Motor neuron (in vitro differentiated cells): ENCODE results near the gene FBH1. TPM values are rescaled to one million over a fixed set of nuclear protein-coding genes. Genes with fewer than 3 reads are reported as not detected.
"Not testable (repeated sequence)": the region's sequence is repeated elsewhere in the genome, so short reads cannot be mapped to it uniquely, and the experiment has no call there.

Experiments
- ATAC-seq, 8 experiments: fragments of 200-7000 bp; cut with Tn5 transposase; replicated peaks in 6 of 8; 2 replicates each; pipeline ENCODE4 v1.8.0; 2021; ENCODE audit warnings: mild to moderate bottlenecking in 8 of 8, moderate library complexity in 8 of 8
- H3K27ac ChIP-seq, 2 donors: fragments of 250-450 bp; sonication (Bioruptor Pico); 2 replicates each; pipeline ENCODE4 v1.9.0; 2021; ENCODE audit warnings: antibody characterized with exemption in 2 of 2, mild to moderate bottlenecking in 2 of 2, moderate library complexity in 1 of 2
- H3K4me1 ChIP-seq, 2 donors: fragments of 250-450 bp; sonication (Bioruptor Pico); replicated peaks in 1 of 2; 2 replicates each; pipeline ENCODE4 v1.6.1; 2021; ENCODE audit warnings: antibody characterized with exemption in 2 of 2, mild to moderate bottlenecking in 2 of 2, moderate library complexity in 1 of 2
- H3K4me3 ChIP-seq, 5 donors: fragments of 250-450 bp; sonication (Bioruptor Pico); 2 replicates each; pipeline ENCODE4 v1.9.0; 2021; ENCODE audit warnings: antibody characterized with exemption in 5 of 5, mild to moderate bottlenecking in 5 of 5, moderate library complexity in 4 of 5
- WGBS, 10 experiments: fragments of 450-650 bp; shearing (Covaris generic); methylation state at CpG; one replicate each; pipeline ENCODE4 v1.0.0; 2022; 5-methylcytosine and 5-hydroxymethylcytosine counted together
- in situ Hi-C, 9 experiments: fragments of 400-800 bp; cut with MboI; loops; one replicate each; pipeline ENCODE4 v1.15.0; 2021; ENCODE audit warnings: low sequenced_read_pairs in 9 of 9, low pct_unique_long_range_greater_than_20kb in 2 of 9; ENCODE audit not compliant: unreplicated experiment in 9 of 9
- total RNA-seq, 8 experiments: library from RNA; unstranded; fragments of 300-600 nt; gene quantifications; 2 replicates each; pipeline versions ENCODE4 v1.2.3 to v1.2.4, GENCODE V29; 2022

The FBH1 gene
- total RNA-seq, 8 experiments from 2014 or later: 20.3 to 118 (median 42.3) TPM

GRCh38 chr10:5862360-5862961 is 27.6 kb upstream of the FBH1 start:
- Histone ChIP-seq H3K27ac (no peak overlapping the region), H3K4me3 (no peak overlapping the region), H3K4me1 (no peaks in the 10 kb centered on the region)
- in situ Hi-C loops: no loop called here
- no peak for ATAC-seq
- WGBS, 10 experiments: 90 to 100% (median 100%) methylated on average over 1 to 6 of the region's 7 CpGs; no CpG with 5 or more reads in 3 of the 10 experiments

GRCh38 chr10:5862981-5863685 is 26.9 kb upstream of the FBH1 start:
- H3K4me1 ChIP-seq, H3K27ac ChIP-seq, H3K4me3 ChIP-seq, in situ Hi-C loops, ATAC-seq: not testable (repeated sequence)
- WGBS, 10 experiments: 93 to 100% (median 100%) methylated on average over 1 to 3 of the region's 9 CpGs; no CpG with 5 or more reads in 2 of the 10 experiments

- H3K27ac ChIP-seq, ATAC-seq, in situ Hi-C loops, H3K4me3 ChIP-seq, H3K4me1 ChIP-seq: not testable (repeated sequence)
- 66 to 96% (median 77%) methylated on average over 1 to 5 of the region's 5 CpGs; no CpG with 5 or more reads in 1 of the 10 experiments for whole genome bisulfite sequencing, 10 experiments
Observed at GRCh38 chr10:5866451-5867081, 23.5 kb upstream of the FBH1 start.

GRCh38 chr10:5867091-5867615 is 22.9 kb upstream of the FBH1 start:
- ATAC-seq, in situ Hi-C loops, H3K4me3 ChIP-seq, H3K27ac ChIP-seq, H3K4me1 ChIP-seq: not testable (repeated sequence)
- 50 to 100% (median 93%) methylated on average over 1 to 4 of the region's 4 CpGs for WGBS, 10 experiments

- H3K27ac ChIP-seq, ATAC-seq, H3K4me1 ChIP-seq, H3K4me3 ChIP-seq, in situ Hi-C loops: not testable (repeated sequence)
- 97 to 100% (median 100%) methylated on average over 1 to 8 of the region's 8 CpGs; no CpG with 5 or more reads in 4 of the 10 experiments for WGBS, 10 experiments
Observed at GRCh38 chr10:5868383-5868782, 21.7 kb upstream of the FBH1 start.

- in situ Hi-C loops: no loop called here
- Histone ChIP-seq H3K4me1 (no peaks in the 10 kb centered on the region), H3K4me3 (no peak overlapping the region), H3K27ac (no peak overlapping the region)
- WGBS, 10 experiments: 38 to 100% (median 96%) methylated on average over 2 to 3 of the region's 3 CpGs; no CpG with 5 or more reads in 2 of the 10 experiments
- ATAC-seq: no peak
Observed at GRCh38 chr10:5869156-5869555, 20.9 kb upstream of the FBH1 start.

GRCh38 chr10:5871596-5871995 is 18.4 kb upstream of the FBH1 start:
- WGBS, 10 experiments: 35 to 100% (median 80%) methylated on average over 1 to 4 of the region's 5 CpGs; no CpG with 5 or more reads in 2 of the 10 experiments
- ATAC-seq: no peak
- Histone ChIP-seq H3K27ac (no peak overlapping the region), H3K4me1 (no peaks in the 10 kb centered on the region), H3K4me3 (no peak overlapping the region)
- in situ Hi-C loops: no loop called here

GRCh38 chr10:5873515-5873995 is 16.5 kb upstream of the FBH1 start:
- no peaks in the 10 kb centered on the region for H3K4me1 ChIP-seq
- no peak overlapping the region for H3K4me3 ChIP-seq
- WGBS, 10 experiments: 0 to 70% (median 50%) methylated on average over 2 to 9 of the region's 9 CpGs
- in situ Hi-C loops: no loop called here
- no peak overlapping the region for H3K27ac ChIP-seq
- peak; percentile 14 to 81 (median 60) for ATAC-seq

- Histone ChIP-seq H3K4me3 (no peak overlapping the region), H3K4me1 (no peaks in the 10 kb centered on the region), H3K27ac (no peak overlapping the region)
- 8 to 90% (median 69%) methylated on average over 2 to 11 of the region's 14 CpGs for WGBS, 10 experiments
- in situ Hi-C loops: no loop called here
- peak; percentile 69 to 94 (median 82) for ATAC-seq
Observed at GRCh38 chr10:5876181-5876768, 13.8 kb upstream of the FBH1 start.

- in situ Hi-C loops, ATAC-seq, H3K4me3 ChIP-seq, H3K4me1 ChIP-seq, H3K27ac ChIP-seq: not testable (repeated sequence)
- WGBS, 10 experiments: 73 to 100% (median 96%) methylated on average over 1 to 6 of the region's 7 CpGs; no CpG with 5 or more reads in 1 of the 10 experiments
Observed at GRCh38 chr10:5877041-5877440, 13.0 kb upstream of the FBH1 start.

- H3K4me3 ChIP-seq: no peak overlapping the region
- 68 to 100% (median 83%) methylated on average over 1 to 6 of the region's 8 CpGs; no CpG with 5 or more reads in 1 of the 10 experiments for WGBS, 10 experiments
- ATAC-seq: no peak
- in situ Hi-C loops: no loop called here
- no peak overlapping the region for H3K27ac ChIP-seq
- H3K4me1 ChIP-seq: peaks cover 2% of the 10 kb centered on the region in 2 donors
Observed at GRCh38 chr10:5882961-5883360, 7.1 kb upstream of the FBH1 start.

GRCh38 chr10:5885619-5886018 is 4.4 kb upstream of the FBH1 start:
- H3K4me3 ChIP-seq: no peak overlapping the region
- peaks cover 7% of the 10 kb centered on the region in 2 donors for H3K4me1 ChIP-seq
- WGBS, 10 experiments: 80 to 100% (median 99%) methylated on average over 1 to 5 of the region's 5 CpGs
- in situ Hi-C loops: no loop called here
- no peak for ATAC-seq
- no peak overlapping the region for H3K27ac ChIP-seq

- ATAC-seq: no peak
- 0 to 93% (median 55%) methylated on average over 1 of the region's 1 CpG; no CpG with 5 or more reads in 4 of the 10 experiments for WGBS, 10 experiments
- Histone ChIP-seq H3K4me1 (peaks cover 11 to 13% of the 10 kb centered on the region in 2 donors), H3K27ac (no peak overlapping the region), H3K4me3 (no peak overlapping the region)
- in situ Hi-C loops: no loop called here
Observed at GRCh38 chr10:5887029-5887428, 3.0 kb upstream of the FBH1 start.
